Measurements from ENCODE around the gene GAS6.

DNA sequence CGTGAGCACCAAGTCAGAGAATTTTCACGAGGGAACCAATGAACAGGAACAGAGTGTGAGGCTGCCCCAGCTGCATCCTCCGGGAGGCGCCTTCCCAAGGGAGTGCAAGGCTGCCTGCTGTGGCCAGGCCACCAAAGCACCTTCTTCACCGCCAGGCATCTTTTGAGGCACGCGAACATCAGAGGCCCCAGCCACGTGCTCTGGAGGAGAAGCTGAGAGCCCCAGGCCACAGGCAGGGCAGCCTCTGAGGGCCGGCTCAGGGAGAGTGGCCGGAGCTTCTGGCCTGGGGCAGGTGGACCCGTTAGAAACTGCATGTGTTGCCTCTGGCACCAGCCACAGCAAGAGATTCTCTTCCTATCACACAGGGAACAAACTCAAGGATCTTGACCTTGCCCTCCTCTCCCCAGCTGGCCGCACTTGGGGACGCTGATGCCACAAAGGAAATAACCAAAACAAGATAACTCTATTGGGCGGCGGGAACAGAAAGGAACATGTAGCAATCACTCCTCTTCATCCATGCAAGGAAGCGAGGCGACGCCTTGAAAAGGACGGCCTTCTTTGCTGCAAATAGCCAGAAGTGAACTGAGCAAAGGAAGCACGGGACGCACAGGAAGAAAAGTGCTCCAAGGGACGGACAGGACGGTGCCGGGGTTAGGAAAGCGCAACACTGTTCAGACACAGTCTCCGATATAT, 19.9 kb downstream of the GAS6 start:
- TF ChIP-seq ZFP3 (CRISPR knock-in tag; IDR thresholded peaks at IDR 0.05) = no peak
- no peak for TF ChIP-seq TCF4 (CRISPR knock-in tag; IDR thresholded peaks at IDR 0.05; ENCODE audit: borderline replicate concordance)
- no peak for TF ChIP-seq CSRNP3 (CRISPR knock-in tag; IDR thresholded peaks at IDR 0.05)
- TF ChIP-seq ZNF8 (CRISPR knock-in tag; IDR thresholded peaks at IDR 0.05) = no peak
- TF ChIP-seq ZNF565 (CRISPR knock-in tag; conservative IDR thresholded peaks at IDR 0.05; ENCODE audit: low read depth) = no peak
- no peak for TF ChIP-seq ESRRG (CRISPR knock-in tag; IDR thresholded peaks at IDR 0.05)
- TF ChIP-seq CSDC2 (CRISPR knock-in tag; IDR thresholded peaks at IDR 0.05) = no peak
- TF ChIP-seq ZFP30 (CRISPR knock-in tag; IDR thresholded peaks at IDR 0.05) = no peak
- no peak for TF ChIP-seq PATZ1 (CRISPR knock-in tag; IDR thresholded peaks at IDR 0.05; ENCODE audit: borderline replicate concordance)
- no peak for TF ChIP-seq ZC3H10 (CRISPR knock-in tag; IDR thresholded peaks at IDR 0.05)
- TF ChIP-seq ISL1 (CRISPR knock-in tag; IDR thresholded peaks at IDR 0.05) = no peak
- no peak for TF ChIP-seq SNAI2 (CRISPR knock-in tag; IDR thresholded peaks at IDR 0.05)

All from SK-N-SH treated with all-trans-retinoic acid at 6 μM for 48 hours (cell line).